HG03571 (cell line): ENCODE data around the gene PIF1.
"Not testable (repeated sequence)": the region's sequence is repeated elsewhere in the genome, so short reads cannot be mapped to it uniquely, and the experiment has no call there.

ENCODE experiments used
- ATAC-seq: cut with Tn5 transposase; IDR thresholded peaks from one replicate; pipeline ENCODE4 v1.9.1; 2021; ENCODE audit not compliant: unreplicated experiment

The PIF1 gene

GRCh38 chr15:64847448-64847847 lies 22.0 kb upstream of the PIF1 start:
- no peak for ATAC-seq

DNA sequence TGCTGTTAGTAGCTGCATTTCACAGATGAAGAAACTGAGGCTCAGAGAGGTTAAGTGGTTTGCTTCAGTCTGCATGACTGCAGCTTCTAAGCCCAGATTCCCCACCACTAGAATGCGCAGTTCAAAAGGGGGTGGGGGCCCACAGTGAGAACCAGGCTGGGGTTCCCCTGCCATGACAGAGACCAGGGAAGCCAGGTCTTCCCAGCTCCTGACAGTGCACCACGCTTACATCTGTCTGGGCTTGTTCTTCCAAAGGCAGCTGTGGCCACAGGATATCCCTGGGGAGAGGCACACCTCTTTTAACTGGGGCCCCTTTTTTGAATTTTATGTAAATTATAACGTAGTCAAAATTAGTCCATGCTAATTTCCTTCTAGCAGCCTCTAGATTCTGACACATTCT lies 21.6 kb upstream of the PIF1 start:
- ATAC-seq, result no peak

GRCh38 chr15:64845831-64846595 lies 20.6 kb upstream of the PIF1 start:
- ATAC-seq, result no peak

GRCh38 chr15:64845183-64845611 lies 19.8 kb upstream of the PIF1 start:
- no peak for ATAC-seq

GRCh38 chr15:64844576-64845145 lies 19.2 kb upstream of the PIF1 start:
- ATAC-seq, result no peak

DNA sequence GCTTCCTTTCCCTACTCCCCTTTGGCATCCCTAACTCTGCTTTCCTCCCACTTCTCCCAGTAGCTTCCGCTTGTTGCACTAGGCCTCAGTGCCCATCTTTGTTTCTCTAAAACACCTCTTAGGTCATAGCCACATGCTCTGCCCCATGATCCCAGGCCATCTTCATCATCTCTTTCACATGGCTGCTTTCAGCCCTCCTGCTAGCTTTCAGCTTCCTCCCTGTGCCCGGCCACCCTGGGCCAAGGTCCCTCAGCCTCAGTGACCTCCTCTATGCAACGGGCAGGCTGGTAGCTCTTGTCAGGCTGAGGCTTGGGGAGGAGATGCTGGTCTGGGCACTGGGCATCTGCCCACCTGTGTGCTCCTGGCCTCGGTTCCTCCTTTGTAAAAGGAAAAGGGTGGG lies 18.5 kb upstream of the PIF1 start:
- ATAC-seq, result no peak

DNA sequence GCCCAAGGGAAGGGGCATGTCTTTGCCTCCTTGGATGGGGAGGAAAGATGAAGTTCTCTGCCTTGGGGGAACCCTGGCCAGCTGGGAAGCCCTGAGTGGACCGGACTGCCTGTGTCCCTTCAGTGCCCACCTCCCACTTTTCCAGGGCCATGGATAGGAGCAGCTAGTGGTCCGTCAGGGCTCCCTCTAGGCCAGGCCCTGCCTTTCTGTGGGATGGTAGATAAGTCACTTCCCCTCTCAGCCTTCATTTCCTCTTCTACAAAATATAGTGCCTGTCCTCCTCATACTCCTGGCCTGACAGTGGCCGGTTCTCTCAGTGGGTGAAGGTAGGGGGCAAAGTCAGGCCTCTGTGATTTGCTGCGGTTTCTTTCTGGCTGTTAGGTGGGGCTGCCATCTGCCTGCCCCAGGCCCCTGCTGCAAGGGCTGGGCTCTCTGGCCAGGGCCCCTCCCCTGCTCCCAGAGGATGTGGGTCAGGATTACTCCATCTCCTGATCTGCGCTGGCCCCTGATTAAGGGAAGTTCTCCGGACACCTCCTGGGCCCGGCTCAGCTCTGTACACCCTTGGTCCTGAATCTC lies 17.6 kb upstream of the PIF1 start:
- ATAC-seq, result no peak

DNA sequence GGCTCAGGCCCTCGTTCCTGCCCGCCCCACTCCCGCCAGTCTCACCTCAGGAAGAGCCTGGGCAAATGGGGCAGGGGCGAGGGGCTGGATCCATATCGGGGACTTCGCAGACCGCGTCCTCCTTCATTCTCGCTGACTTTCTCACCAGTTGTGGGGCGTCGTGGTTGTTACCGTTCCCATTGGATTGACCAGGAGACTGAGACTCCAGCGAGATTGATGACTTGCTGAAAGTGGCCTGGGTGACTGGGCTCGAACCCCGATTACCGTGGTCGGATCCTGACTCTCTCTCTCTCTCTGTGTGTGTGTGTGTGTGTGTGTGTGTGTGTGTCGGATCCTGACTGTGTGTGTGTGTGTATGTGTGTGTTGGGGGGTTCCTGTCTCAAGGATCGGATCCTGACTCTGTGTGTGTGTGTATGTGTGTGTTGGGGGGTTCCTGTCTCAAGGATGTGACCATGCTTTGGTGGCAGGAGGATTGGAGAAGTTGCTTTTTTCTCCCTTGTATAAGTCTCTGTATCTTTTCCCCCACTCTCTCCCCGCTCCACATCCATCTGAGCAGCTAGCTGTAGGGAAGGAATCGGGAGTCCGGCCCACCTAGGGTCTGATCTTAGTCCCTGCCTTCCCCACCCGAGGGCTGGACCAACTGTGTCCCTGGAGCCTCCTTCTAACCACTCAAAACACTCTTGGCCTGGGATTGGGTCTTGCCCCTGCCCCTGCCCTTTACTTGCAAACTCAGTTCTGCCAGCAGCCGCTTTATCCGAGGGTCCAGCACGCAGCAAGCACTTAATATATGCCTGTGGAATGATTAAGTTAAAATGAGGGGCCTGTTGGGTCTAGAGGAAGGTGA lies 16.9 kb upstream of the PIF1 start:
- ATAC-seq, result no peak

GRCh38 chr15:64841344-64842095 lies 16.1 kb upstream of the PIF1 start, which contains the start of gene PLEKHO2:
TSS of gene PLEKHO2 (plus strand) at chr15:64841915. CDS start at chr15:64842017, 102 bp downstream.
- ATAC-seq, result peak; percentile 61

- ATAC-seq, result no peak
Observed at GRCh38 chr15:64841060-64841343, 15.6 kb upstream of the PIF1 start.

GRCh38 chr15:64837502-64837901 lies 12.1 kb upstream of the PIF1 start:
- no peak for ATAC-seq

GRCh38 chr15:64836023-64836536 lies 10.6 kb upstream of the PIF1 start:
- ATAC-seq, result no peak

GRCh38 chr15:64833690-64834089 lies 8.2 kb upstream of the PIF1 start:
- no peak for ATAC-seq

DNA sequence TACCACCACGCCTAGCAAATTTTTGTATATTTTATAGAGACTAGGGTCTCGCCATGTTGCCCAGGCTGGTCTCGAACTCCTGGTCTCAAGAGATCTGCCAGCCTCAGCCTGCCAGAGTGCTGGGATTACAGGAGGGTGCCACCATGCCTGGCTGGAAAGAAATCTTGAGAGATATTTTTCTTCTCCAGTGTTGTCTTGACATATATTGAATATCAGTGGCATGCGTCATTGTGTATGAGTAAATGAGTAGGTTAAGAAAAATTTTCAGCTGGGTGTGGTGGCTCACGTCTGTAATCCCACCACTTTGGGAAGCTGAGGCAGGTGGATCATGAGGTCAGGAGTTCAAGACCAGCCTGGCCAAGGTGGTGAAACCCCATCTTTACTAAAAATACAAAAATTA lies 3.5 kb upstream of the PIF1 start:
- ATAC-seq, result no peak

GRCh38 chr15:64824929-64825430 lies 467 bp downstream of the PIF1 start:
- no peak for ATAC-seq

DNA sequence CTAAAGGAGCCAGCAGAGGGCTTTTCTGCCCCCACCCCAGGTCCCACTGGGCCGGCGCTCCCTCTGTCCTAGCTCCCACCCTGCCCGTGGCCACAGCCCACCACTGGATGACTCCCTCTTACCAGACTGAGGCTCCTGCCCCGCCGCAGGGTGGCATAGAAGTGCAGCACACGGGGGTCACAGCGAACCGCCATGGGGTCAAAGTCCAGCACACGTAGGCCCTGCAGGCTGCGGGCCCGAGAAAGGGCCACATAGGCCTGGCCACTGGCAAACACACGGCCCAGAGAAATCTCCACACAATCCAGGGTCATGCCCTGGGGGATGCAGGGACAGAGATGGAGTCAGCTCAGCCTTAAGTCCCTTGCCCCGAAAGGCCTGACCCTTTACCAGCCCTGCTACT lies 9.0 kb downstream of the PIF1 start:
- ATAC-seq, result no peak

- ATAC-seq, result not testable (repeated sequence)
Observed at GRCh38 chr15:64814965-64815364, 10.5 kb downstream of the PIF1 start.

DNA sequence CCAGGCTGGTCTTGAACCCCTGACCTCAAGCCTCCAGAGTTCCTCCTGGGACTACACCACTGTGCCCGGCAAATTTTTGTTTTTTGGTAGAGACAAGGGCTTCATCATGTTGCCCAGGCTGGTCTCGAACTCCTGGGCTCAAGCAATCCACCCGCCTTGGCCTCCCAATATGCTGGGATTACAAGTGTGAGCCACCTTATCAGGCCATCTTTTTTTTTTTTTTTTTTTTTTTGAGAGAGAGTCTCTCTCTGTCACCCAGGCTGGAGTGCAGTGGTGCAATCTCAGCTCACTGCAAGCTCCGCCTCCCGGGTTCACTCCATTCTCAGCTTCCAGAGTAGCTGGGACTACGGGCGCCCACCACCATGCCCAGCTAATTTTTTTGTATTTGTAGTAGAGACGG lies 11.2 kb downstream of the PIF1 start:
- ATAC-seq, result not testable (repeated sequence)

GRCh38 chr15:64813075-64813474 lies 12.4 kb downstream of the PIF1 start:
- no peak for ATAC-seq

- no peak for ATAC-seq
Observed at GRCh38 chr15:64810497-64811326, 14.7 kb downstream of the PIF1 start.
